A673 (cell line): ENCODE results near the gene HYAL2.

Experiments
- EZH2 ChIP-seq: fragments of 200-600 bp; sonication (generic); IDR thresholded peaks from 2 replicates; pipeline ENCODE4 v1.6.1; 2017; ENCODE audit warnings: borderline replicate concordance, low read depth, mild to moderate bottlenecking, mixed read lengths, antibody characterized with exemption, low read length; ENCODE audit not compliant: poor library complexity, severe bottlenecking
- TF ChIP-seq, protein P1 (sequence below): fragments of 300-800, 200-600 bp; sonication (generic); conservative IDR thresholded peaks from 2 replicates; pipeline ENCODE4 v1.5.1; 2017; ENCODE audit warnings: low read depth, mild to moderate bottlenecking, antibody characterized with exemption, low read length, moderate library complexity, mixed read lengths

DNA sequence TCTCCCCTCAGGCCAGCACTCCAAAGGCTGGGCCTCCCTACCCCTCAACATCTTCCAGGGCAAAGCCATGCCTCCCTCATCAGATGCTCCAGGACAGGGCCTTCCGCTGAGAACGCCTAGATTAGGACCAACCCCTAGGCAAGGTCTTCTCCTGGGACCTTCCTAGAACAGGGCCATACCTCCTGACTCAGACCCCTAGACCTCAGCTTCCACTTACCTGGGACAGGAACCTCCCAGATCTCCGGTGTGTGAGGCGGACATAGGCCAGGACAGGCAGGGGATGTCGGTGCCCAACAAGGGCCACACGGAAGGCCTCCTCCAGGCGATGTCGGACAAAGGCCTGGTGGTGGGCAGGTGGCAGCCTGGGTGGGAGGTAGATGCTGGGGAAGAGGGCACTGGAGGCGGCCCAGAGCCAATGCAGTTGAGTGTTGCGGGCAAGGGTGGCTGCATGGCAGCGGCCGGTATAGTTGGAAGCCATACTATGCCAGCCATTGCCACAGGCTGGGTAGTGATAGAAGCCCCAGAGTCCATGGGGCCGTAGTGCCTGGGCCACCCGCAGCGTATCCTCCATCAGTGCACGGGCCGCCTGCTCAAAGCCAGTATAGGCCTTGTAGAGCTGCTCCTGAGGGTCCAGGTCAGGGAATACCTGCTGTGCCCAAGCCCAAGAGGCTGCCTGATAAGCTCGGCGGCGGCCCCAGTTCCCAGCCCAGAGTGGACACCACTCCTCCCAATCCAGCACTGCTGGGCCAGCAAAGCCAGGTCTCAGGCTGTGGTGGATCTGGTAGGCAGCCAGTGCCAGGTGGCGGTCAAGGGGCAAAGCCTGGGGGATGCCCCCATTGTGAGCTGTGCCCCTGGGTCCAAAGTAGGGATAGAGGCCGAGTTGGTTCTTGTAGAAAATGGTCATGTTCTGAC lies 27.8 kb downstream of the HYAL2 start:
- TF ChIP-seq, protein P1, sequence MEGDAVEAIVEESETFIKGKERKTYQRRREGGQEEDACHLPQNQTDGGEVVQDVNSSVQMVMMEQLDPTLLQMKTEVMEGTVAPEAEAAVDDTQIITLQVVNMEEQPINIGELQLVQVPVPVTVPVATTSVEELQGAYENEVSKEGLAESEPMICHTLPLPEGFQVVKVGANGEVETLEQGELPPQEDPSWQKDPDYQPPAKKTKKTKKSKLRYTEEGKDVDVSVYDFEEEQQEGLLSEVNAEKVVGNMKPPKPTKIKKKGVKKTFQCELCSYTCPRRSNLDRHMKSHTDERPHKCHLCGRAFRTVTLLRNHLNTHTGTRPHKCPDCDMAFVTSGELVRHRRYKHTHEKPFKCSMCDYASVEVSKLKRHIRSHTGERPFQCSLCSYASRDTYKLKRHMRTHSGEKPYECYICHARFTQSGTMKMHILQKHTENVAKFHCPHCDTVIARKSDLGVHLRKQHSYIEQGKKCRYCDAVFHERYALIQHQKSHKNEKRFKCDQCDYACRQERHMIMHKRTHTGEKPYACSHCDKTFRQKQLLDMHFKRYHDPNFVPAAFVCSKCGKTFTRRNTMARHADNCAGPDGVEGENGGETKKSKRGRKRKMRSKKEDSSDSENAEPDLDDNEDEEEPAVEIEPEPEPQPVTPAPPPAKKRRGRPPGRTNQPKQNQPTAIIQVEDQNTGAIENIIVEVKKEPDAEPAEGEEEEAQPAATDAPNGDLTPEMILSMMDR = no peak
- no peak for TF ChIP-seq EZH2
